Measurements from ENCODE around the gene HIPK4.
"Not testable (repeated sequence)": the region's sequence is repeated elsewhere in the genome, so short reads cannot be mapped to it uniquely, and the experiment has no call there.

HIPK4 gene

GRCh38 chr19:40392894-40393517 is 3.0 kb upstream of the HIPK4 start:
- DNase-seq: no peak

GRCh38 chr19:40392123-40392522 is 2.1 kb upstream of the HIPK4 start:
- DNase-seq: no peak

- DNase-seq: no peak
These were observed 437 bp downstream of the HIPK4 start for GRCh38 chr19:40389404-40390083.

- no peak for DNase-seq
These were observed 1.5 kb downstream of the HIPK4 start for GRCh38 chr19:40388481-40388880.

GRCh38 chr19:40387155-40387554 is 2.8 kb downstream of the HIPK4 start:
- DNase-seq: no peak

- no peak for DNase-seq
These were observed 6.2 kb downstream of the HIPK4 start for GRCh38 chr19:40383668-40384248.

GRCh38 chr19:40381321-40381720 is 8.7 kb downstream of the HIPK4 start:
- no peak for DNase-seq

- DNase-seq: no peak
These were observed 9.6 kb downstream of the HIPK4 start for GRCh38 chr19:40380199-40381037.

GRCh38 chr19:40379446-40380198 is 10.4 kb downstream of the HIPK4 start:
- DNase-seq: no peak

- DNase-seq: no peak
These were observed 11.5 kb downstream of the HIPK4 start for GRCh38 chr19:40378509-40378908.

- no peak for DNase-seq
These were observed 12.1 kb downstream of the HIPK4 start for GRCh38 chr19:40377876-40378385.

- no peak for DNase-seq
These were observed 13.6 kb downstream of the HIPK4 start for GRCh38 chr19:40376286-40376862.

GRCh38 chr19:40374084-40374483 is 15.9 kb downstream of the HIPK4 start:
- DNase-seq: no peak

GRCh38 chr19:40371802-40372122 is 18.2 kb downstream of the HIPK4 start:
- DNase-seq: no peak

- DNase-seq: no peak
These were observed 18.8 kb downstream of the HIPK4 start for GRCh38 chr19:40370997-40371801.

- not testable (repeated sequence) for DNase-seq
These were observed 19.7 kb downstream of the HIPK4 start for GRCh38 chr19:40370253-40370652.

GRCh38 chr19:40369797-40370196 is 20.2 kb downstream of the HIPK4 start:
- no peak for DNase-seq

- no peak for DNase-seq
These were observed 22.2 kb downstream of the HIPK4 start for GRCh38 chr19:40367577-40368434.

GRCh38 chr19:40366697-40367561 is 23.1 kb downstream of the HIPK4 start:
- no peak for DNase-seq
